ENCODE results near the gene SPDYE4. TPM values are rescaled to one million over a fixed set of nuclear protein-coding genes. Genes with fewer than 3 reads are reported as not detected.
A peak's percentile ranks its signal among the peaks of the same experiment; 100 is the strongest.

The SPDYE4 gene
- polyA plus RNA-seq, 1 experiment = not detected

- Histone ChIP-seq H3K27me3 (ENCODE audit: control insufficient read depth, insufficient read depth, low read length) (peaks cover 3% of the 10 kb centered on the region), H3K4me3 (ENCODE audit: low read depth, low read length) (peak overlapping the region; percentile 69), H3K36me3 (ENCODE audit: control insufficient read depth, insufficient read depth, low read length) (no peaks in the 10 kb centered on the region)
- TF ChIP-seq, protein P1, sequence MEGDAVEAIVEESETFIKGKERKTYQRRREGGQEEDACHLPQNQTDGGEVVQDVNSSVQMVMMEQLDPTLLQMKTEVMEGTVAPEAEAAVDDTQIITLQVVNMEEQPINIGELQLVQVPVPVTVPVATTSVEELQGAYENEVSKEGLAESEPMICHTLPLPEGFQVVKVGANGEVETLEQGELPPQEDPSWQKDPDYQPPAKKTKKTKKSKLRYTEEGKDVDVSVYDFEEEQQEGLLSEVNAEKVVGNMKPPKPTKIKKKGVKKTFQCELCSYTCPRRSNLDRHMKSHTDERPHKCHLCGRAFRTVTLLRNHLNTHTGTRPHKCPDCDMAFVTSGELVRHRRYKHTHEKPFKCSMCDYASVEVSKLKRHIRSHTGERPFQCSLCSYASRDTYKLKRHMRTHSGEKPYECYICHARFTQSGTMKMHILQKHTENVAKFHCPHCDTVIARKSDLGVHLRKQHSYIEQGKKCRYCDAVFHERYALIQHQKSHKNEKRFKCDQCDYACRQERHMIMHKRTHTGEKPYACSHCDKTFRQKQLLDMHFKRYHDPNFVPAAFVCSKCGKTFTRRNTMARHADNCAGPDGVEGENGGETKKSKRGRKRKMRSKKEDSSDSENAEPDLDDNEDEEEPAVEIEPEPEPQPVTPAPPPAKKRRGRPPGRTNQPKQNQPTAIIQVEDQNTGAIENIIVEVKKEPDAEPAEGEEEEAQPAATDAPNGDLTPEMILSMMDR (IDR thresholded peaks at IDR 0.05; ENCODE audit: insufficient read depth, low read depth, low read length) = peak; percentile 63
- DNase-seq (ENCODE audit: low read depth) = no peak
- ChIA-PET POLR2A (no interaction called here), CTCF (interaction anchor here (0.6 to 4.0 kb wide), 66 partner anchors 8 to 773 kb away, joined by 3 to 40 read pairs (median 4); partner anchors contain the start of genes MYH10 and RPL26)
These were observed 12.5 kb downstream of the SPDYE4 start for GRCh38 chr17:8745586-8746500.

DNA sequence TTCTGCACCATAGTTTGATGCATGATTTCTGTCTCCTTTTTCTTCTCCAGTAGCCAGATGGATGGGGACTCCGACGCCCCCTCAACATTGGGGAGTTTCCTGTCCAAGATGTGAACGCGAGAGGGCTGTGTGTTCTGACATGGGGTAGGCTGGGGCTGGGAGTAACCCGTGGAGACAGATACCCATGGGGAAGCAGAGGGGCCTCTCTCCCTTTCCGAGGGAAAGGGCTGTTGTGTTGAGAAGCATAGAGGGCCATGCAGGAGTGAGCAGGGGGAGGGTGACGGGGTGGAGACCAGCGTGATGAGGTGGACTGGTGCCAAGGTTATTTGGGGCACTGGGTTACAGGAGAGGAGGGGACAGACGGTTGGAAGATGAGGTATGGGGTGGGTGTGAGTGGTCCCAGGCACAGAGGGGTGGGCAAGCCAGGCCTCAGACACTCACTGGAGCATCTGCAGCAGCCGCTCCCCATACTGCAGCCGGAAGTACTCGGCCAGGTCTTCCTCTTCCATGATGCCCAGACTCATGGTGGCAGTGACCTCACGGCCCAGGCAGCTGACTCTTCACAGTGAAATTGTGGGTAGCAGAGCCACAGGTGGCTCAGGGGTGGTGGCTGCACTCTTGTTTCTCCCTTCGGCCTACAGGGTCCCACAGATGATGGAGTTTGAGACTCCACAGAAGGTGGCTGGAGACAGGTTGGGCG lies 14.1 kb downstream of the SPDYE4 start:
- POLR2A ChIA-PET = no interaction called here

DNA sequence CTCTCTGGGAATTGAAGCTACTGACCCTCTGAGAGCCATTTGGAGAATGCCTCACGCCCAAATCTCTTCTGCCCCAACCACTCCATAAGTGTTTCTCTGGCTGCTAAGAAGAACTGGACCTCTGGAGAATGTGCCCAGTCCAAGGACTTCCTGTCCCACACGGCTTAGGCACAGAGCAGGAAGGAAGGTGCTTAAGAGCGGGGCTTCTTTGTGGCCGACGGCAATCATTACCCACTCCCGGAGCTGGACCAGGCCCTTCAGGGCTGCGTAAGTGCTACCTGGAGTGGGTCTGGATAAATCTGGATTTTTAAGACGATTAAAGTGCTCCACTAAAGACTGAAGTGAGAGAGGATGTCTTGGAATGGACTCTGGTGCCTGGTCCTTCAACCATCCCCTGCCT lies 15.5 kb downstream of the SPDYE4 start:
- ChIA-PET POLR2A (no interaction called here), CTCF (no interaction called here)
- DNase-seq (ENCODE audit: low read depth) = no peak
- TF ChIP-seq, protein P1 (IDR thresholded peaks at IDR 0.05; ENCODE audit: insufficient read depth, low read depth, low read length) = no peak
- H3K36me3 ChIP-seq (ENCODE audit: control insufficient read depth, insufficient read depth, low read length) = no peaks in the 10 kb centered on the region
- H3K4me3 ChIP-seq (ENCODE audit: low read depth, low read length) = no peak overlapping the region
- peaks cover 3% of the 10 kb centered on the region; the same call in 1 of the 2 replicates for H3K27me3 ChIP-seq (ENCODE audit: control insufficient read depth, insufficient read depth, low read length)

More for the DNA sequence above, 14.1 kb downstream of the SPDYE4 start:
- CTCF ChIA-PET = interaction anchor here (1.9 kb wide), 2 partner anchors 276 to 360 kb away, joined by 4 to 13 read pairs; no protein-coding TSS in a partner anchor
- DNase-seq (ENCODE audit: low read depth) = no peak
- Histone ChIP-seq H3K4me3 (ENCODE audit: low read depth, low read length) (no peak overlapping the region), H3K36me3 (ENCODE audit: control insufficient read depth, insufficient read depth, low read length) (no peaks in the 10 kb centered on the region), H3K27me3 (ENCODE audit: control insufficient read depth, insufficient read depth, low read length) (peaks cover 3% of the 10 kb centered on the region)
- TF ChIP-seq, protein P1 (IDR thresholded peaks at IDR 0.05; ENCODE audit: insufficient read depth, low read depth, low read length) = no peak

DNA sequence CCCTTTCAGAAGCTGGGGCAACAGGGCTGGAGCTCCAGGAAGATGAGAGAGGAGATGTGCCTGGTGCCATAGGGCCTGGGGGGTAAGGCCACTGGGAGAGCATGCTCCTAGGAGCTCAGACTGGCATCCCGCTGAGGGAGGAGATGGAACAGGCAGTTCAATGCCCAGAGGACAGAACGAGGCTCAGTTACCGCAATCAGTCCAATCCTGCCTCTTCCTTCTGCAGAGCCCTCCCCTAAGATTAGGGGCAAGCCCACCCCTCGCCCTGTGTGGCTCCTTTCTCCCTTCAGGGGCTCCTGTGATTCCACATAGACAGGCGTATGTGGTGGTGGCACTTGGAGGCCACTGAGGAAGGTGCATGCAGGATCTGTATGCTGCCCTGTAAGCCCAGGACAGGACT lies 16.1 kb downstream of the SPDYE4 start:
- TF ChIP-seq, protein P1 (IDR thresholded peaks at IDR 0.05; ENCODE audit: insufficient read depth, low read depth, low read length) = no peak
- peaks cover 3% of the 10 kb centered on the region; the same call in 1 of the 2 replicates for H3K27me3 ChIP-seq (ENCODE audit: control insufficient read depth, insufficient read depth, low read length)
- H3K4me3 ChIP-seq (ENCODE audit: low read depth, low read length) = no peak overlapping the region
- DNase-seq (ENCODE audit: low read depth) = no peak
- ChIA-PET CTCF (interaction anchor here (1.3 to 1.6 kb wide), 3 partner anchors 152 to 356 kb away, joined by 3 to 5 read pairs (median 4); no protein-coding TSS in a partner anchor), POLR2A (no interaction called here)
- no peaks in the 10 kb centered on the region for H3K36me3 ChIP-seq (ENCODE audit: control insufficient read depth, insufficient read depth, low read length)

DNA sequence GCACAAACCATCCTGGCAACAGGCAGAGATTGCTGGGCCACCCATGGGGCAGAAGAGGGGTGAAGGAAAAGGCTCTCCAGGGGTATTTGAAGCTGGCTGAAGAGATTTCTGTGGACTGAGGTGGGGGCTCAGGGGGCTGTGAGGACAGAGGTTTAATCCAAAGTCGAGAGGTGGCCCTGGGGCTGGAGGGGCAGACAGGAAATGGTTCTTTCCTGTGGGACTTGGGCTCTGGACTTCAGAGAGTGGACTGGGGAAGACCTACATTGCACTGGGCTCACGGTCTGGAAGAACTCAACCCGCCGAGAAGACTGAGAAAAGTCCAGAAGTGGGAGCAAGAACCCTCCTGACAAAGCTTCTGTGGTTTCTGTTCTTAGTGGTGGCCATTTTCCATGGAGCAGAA lies 16.6 kb downstream of the SPDYE4 start:
- ChIA-PET POLR2A (no interaction called here), CTCF (interaction anchor here (1.3 to 1.6 kb wide), 3 partner anchors 152 to 355 kb away, joined by 3 to 5 read pairs (median 4); no protein-coding TSS in a partner anchor)
- TF ChIP-seq, protein P1 (IDR thresholded peaks at IDR 0.05; ENCODE audit: insufficient read depth, low read depth, low read length) = no peak
- DNase-seq (ENCODE audit: low read depth) = no peak
- H3K4me3 ChIP-seq (ENCODE audit: low read depth, low read length) = no peak overlapping the region
- no peaks in the 10 kb centered on the region for H3K36me3 ChIP-seq (ENCODE audit: control insufficient read depth, insufficient read depth, low read length)
- peaks cover 5% of the 10 kb centered on the region; the same call in 1 of the 2 replicates for H3K27me3 ChIP-seq (ENCODE audit: control insufficient read depth, insufficient read depth, low read length)

Data from BJ (cell line).